Hematopoietic multipotent progenitor cell (in vitro differentiated cells): ENCODE results near the gene RPS15. TPM values are rescaled to one million over a fixed set of nuclear protein-coding genes. Genes with fewer than 3 reads are reported as not detected.
"Not testable (repeated sequence)": the region's sequence is repeated elsewhere in the genome, so short reads cannot be mapped to it uniquely, and the experiment has no call there.

Source experiments
- DNase-seq, 3 donors: peaks; one replicate each; pipeline ENCODE4 v3.0.0-alpha.2; 2011 to 2015; ENCODE audit warnings: low read depth in 2 of 3, low spot score in 2 of 3
- total RNA-seq: library from RNA; depleted of rRNA; stranded (reverse); fragments of >200 nt; gene quantifications from one replicate; pipeline ENCODE4 v1.2.3, GENCODE V29; 2012

Gene RPS15
- total RNA-seq, 1 donor, result 2,062 TPM

DNA sequence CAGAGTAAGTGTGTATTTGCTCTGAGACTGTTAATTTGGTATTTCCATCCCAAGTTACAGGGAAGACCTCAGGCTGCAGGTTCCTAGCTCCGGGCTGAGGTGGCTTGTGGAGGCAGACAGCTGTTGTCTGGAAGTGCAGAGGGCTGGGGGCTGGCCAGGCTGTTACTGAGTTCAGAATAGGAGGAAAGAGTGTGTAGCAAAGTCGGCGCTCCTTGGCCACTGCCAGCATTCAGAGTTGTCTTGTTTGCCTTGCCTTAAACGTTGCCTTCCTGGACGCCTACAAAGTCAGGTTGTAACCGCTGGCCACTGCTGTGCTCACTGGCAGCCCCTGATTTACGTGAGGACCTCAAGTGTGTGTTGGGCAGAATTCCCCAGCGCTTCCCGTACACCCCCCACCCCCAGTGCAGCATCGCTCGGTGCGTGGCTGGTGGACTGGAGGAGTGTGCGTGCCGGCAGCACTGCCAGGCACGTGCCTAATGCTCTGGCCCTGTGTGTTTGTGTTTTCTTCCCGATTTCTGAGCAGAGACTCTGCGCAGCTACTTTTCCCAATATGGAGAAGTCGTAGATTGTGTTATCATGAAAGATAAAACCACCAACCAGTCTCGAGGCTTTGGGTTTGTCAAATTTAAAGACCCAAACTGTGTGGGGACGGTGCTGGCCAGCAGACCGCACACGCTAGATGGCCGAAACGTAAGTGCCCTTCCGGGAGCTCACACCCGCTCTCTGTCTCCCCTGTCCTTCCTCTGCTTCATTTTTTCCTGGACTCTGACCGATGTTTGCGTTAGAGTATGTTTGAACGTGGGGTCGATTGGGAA, 20.3 kb upstream of the RPS15 start:
- no peak for DNase-seq

DNA sequence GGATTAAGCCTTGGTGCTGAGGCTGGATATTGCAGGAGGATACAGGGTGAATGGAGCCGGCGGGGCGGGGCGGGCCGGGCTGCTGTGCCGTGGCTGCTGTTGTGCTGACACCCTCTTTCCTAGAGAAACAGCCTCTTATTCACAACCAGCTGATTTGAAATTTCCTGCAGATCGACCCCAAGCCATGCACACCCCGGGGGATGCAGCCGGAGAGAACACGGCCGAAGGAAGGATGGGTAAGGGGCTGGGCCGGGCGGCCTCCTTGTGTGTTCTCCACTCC, 19.8 kb upstream of the RPS15 start:
- DNase-seq, result no peak

DNA sequence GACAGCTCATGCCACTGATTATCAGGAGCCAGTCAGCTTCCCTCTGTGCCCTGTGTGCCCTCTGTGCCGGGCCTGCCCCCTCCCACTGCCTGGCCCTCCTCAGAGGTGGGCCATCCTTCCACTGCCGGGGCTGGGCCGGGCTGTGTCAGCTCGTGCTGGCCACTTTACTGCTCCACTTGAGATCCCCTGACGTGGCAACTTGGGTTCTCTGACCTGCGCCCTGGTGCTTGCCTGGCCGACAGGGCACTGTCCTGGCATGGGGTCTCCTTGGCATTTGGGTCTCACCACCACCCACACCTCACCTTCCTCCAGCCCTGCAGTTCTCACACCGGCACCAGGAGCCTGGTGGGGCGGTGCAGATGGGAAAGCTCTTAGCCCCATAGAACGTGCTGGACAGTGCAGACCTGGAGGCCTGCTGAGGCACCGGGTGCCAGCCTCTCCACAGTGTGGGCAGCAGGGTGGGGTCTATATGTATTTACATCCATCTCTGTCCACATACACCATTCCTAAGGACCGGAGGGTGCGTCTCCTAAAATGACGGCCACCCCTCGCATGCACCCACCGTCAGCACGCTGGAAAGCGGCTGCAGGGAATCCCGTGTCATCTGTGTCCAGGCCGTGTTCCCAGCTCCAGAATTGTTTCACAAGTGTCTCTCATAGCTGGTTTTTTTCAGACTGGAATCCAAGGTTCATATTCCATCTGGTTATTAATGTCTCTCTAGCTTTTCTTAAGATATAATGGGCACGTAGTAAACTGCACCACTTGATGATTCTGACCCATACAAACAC, 19.1 kb upstream of the RPS15 start:
- DNase-seq, result no peak

DNA sequence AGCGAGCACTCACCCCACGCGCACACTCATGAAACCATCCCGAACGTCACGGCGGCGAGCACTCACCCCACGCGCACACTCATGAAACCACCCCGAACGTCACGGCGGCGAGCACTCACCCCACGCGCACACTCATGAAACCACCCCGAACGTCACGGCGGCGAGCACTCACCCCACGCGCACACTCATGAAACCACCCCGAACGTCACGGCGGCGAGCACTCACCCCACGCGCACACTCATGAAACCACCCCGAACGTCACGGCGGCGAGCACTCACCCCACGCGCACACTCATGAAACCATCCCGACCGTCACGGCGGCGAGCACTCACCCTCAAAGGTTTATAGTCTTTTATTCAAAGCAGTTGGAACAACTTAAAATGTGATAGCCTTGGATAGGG, 18.1 kb upstream of the RPS15 start:
- DNase-seq, result not testable (repeated sequence)

DNA sequence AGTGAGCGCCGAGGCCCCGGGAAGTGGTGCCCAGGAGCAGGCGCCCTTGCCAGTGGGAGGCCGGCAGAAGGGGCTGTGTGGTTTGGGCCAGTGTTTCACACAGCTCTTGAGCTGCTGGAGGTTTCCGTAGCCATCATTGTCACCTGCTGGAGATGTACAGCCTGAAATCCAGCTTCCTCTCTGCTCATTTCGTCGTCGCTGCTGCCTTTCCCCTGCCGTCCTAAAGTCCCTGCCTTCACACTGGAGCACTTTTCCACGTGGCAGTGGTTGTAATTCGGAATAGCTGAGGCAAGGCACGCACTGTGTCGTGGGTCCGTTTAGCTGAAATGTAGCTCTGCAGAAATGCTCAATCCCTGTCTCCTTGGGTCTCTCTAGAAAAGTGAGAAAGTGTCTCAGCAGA, 17.6 kb upstream of the RPS15 start:
- no peak for DNase-seq

DNA sequence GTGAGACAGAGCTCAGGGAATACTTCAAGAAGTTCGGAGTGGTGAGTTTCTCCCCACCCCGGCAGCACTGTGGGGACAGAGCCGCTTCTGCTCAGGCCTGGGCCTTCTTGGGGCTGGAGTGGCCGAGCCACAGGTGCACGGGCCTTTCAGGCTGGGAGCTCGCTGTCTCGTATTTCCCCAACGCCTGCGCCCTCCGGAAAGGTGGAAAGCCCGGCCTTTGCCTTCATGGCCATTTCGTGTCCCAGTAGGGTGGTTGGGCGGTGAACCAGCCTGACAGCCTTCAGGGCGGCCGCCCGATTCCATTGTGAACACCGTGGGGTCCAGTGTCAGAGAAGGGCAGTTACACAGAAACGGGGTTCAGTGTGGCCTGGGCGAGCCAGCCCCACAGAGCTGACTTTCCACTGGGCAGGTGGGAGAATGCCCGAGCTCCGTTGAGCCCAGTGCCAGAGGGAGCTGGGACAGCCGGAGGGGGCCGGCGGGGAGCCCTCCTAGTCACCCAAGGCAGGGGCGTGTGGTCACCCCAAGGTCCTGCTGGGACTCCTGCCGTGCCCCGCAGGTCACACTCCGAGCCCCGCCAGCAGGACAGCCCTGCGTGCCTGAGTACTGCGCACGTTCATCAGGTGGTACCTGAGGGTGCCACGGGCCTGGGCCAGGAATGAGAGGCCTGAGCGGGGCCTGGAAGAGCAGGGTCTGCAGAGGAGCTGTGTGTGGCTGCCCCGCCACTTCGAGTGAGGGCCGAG, 16.8 kb upstream of the RPS15 start:
- no peak for DNase-seq

DNA sequence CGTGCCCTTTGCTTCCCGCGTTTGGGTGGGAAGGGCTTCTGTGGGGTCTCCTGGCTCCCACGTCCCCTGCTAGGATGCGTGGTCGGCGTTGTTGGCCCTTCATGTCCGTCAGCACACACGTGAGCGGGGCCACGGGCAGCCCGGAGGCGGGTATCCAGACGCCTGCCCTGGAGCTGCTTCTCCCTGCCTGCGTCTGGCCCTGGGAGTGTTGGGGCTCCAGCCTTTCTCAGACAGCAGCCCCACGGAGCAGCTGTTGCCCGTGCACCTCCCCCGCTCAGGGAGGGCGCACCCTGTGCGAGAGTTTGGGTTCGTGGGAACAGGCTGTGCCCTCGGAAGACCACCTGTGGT, 16.3 kb upstream of the RPS15 start:
- DNase-seq, result no peak

DNA sequence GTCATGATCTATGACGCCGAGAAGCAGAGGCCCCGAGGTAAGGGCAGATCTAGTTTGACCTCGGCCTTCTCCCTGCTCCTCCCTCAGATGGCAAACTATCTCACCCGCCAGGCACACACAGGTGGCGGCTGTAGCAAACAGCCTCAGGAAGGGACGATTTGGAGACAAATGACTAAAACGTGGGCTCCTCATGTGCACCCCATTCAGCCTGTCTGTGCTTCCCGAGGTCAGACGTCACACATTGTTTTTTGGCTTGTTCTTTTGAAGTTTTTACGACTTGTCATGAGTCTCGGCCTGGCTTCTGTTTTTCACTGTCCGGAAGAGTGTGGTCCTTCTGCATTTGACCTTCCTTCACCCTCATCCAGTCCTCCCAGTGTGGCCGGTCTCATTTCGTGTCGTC, 15.8 kb upstream of the RPS15 start:
- DNase-seq, result no peak

DNA sequence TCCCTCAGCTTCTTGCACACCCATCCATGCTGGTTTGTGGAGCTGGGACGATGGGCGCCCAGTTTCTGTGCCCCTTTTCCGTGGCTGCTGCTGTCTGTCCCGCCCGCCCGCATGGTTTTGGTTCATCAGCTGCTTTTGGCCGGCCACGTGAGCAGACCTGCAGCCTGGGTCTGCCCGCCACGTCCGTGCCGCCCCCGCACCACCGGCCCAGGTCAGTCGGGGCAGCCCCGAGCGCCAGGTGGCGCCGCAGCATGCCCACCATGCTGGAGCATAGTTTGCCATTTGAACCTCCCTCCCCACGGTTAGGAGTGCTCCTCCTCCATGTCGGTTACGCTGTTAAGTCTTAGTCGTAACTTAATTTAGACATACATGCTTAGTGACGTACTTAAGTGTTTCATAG, 15.3 kb upstream of the RPS15 start:
- DNase-seq, result no peak

DNA sequence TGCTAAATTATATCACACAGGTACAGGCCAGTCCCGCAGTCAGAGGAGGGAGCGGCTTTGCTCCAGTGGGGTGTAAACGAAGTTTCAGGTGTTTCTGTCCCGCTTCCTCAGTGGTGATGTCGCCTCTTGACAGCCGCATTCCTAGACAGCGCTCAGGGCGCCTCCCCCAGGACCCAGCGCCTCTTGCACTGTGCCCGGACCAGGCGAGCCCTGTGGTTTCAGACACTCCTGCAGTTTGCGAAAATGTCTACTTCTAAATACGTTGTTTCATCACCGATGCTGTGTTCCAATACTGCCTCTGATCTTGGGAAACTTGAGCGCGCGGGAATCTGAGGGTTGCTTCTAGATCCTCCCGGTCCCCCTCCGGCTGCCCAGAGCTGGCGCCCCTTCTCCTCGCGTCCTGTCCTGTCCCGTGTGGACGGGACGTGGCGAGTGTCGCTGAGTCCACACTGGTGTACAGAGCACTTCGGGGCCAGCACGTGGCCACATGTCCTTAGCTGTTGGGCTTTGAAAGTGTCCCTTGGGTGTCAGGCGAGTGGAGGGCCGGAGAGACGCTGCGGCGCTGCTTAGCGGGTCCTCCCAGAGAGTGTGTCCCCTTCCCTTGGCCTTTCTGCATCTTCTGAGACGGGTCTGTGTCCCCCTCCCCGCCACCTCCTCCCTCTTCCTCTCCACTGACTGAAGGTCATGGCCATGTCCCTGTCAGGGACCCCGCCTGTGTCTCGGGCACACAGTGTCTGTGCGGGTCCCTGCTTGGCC, 14.6 kb upstream of the RPS15 start:
- no peak for DNase-seq

DNA sequence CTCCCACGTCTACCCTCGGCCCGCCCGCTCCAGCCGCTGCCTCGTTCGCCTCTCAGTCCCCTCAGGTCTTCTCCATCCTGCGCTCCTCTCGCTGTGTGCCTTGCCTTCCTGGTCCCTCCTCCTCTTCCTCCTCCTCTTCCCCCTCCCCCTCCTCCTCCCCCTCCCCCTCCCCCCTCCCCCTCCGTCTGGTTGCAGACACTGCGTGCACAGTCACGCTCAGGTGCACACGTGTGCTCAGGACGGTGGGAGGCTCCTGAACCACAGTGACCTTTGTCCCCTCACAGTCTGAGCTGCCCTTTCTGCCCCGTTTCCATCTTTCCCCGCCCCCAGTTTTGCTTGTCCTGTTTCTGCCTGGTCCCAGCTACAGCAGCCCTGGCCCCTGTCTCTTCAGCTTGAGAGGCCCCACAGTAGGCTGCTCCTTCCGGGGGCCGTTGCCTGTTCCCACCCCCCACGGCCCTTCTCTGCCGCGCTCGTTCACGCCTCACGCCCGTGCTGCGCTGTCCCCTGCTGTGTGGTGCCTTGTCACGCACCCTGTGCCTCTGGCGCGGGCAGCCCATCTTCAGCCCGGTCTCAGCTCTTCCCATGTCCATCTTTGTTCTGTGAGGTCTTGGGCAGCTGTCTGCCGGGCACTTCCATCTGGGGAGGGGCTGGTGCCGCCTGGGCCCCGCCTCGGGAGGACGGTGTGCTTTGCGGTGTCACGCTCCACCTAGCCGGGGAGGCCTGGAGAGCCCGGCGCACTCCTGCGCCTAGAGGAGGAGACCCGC, 13.8 kb upstream of the RPS15 start:
- DNase-seq, result no peak

DNA sequence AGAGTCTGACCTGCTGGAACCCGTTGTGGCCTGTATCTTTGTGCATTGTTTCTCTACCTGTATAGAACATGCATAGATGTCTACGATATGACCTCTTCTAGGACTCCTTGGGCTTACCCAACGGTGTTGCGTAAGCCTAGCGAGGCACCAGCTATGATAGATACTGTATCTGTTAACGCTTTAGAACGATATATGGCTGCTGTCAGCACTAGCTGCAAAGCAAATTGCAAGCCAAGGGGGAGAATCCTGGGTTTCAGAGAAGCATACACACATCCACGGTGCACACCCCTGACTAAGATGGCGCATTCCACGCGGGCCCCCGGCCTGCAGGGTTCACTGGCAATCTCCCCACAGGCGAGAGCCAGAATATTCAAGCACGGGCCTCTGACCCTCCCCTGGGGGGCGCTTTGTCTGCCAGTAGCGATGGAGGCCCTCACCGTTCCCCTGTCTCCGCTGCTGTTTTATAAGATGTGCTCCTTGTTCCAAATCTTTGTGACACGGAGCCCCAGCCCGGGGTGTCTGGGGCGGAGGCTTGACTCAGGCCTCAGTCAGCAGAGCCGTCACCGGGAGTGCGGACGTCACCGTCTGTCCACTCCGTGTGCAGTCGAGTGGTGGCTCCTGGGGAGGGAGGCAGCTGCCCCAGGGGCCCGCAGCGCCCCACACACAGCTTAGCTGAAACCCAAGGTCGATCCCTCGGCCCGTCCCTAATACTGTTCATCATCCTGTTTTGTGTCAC, 12.9 kb upstream of the RPS15 start:
- no peak for DNase-seq

DNA sequence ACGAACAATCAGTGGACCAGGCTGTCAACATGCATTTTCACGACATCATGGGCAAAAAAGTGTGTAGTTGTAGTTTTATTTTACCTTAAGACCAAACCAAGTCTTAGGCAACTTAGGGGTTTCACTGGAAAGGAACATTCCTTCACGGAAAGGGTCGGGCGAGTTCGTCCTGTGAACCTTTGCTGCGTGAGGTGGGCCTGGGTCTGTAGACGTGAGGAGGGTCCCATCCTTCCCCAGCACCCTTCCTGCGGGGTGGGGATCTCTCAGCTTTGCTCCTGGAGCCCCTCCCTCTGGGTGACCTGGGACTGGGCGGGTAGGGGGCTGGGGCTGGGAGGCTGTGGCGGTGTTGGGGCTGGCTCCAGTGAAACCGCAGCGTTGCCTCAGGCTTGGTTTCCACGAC, 12.3 kb upstream of the RPS15 start:
- DNase-seq, result no peak

DNA sequence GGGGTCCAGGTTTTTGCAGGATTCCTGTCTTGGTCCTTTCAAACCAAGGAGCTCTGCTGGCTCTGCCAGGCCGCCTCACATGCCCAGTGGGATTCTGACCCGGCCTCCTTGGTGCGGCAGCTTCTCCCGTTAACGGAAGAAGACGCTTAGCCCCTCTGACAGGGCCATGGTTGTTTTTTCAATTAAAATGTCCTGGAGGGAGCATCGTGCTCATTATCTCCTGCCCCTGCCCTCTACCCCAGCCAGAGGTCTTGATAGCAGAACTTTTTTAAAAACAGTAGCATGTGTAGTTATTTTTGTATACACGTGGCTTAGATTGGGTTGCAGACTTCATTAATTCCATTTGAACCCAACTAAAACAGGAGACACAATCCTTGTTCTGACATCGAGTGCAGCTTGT, 11.5 kb upstream of the RPS15 start:
- no peak for DNase-seq

DNA sequence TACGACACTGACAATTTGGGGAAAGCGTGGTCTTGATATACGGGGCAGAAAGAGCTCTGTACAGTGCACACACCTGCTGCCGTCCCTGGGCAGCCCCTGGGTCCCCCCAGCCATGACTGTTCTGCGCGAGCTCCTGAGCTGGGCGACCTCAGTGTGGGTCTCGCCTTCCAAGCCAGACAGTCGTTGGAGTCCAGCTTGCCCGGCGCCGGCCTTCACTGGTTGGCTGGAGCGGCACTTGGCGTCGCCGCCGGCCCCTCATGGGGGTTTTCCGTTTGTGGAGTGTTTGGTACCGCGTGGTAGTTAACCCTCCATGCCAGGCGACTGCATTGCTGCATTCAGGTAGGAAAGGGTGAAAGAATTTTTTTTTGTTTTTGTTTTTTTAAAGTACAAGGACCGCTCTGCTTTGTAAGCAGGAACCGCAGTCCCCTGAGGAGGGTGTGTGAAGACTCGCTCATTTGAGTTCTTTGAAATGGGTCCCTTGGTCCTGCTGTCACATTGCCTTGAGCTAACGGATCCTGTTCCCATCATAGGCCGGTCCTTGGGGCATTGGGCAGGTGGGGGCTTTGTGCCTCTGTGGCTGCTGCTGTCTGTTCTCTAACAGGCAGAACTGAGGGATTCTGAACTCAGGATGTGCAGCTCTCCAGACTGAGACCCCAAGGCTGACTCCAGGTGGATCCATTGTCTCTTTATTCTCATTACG, 10.8 kb upstream of the RPS15 start:
- no peak for DNase-seq

DNA sequence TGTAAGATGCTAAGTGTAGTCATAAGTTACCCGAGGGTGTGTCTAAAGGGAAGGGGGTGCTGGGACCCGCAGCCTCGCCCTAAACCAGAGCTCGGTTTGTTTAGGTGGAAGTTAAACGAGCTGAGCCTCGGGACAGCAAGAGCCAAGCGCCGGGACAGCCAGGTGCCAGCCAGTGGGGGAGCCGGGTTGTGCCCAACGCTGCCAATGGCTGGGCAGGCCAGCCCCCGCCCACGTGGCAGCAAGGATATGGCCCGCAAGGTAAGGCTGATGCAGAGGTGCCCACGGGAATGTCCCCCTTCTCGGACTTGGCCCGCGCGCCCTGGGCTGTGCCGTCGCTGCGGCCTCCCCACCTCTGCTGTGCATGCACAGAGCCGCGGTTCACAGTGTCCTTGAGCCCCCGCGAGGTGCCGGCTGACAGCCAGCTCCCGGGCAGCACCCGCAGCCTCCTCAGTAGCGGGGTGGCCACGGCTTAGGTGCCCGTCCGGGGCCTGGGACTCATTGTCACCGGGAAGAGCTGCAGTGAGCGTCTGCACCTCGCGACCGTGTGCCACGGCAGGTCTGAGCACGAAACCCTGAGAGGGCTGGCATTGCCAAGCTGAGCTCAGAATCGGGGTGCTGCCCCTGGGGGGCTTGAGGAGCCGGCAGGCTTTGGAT, 9.3 kb upstream of the RPS15 start:
- DNase-seq, result no peak

DNA sequence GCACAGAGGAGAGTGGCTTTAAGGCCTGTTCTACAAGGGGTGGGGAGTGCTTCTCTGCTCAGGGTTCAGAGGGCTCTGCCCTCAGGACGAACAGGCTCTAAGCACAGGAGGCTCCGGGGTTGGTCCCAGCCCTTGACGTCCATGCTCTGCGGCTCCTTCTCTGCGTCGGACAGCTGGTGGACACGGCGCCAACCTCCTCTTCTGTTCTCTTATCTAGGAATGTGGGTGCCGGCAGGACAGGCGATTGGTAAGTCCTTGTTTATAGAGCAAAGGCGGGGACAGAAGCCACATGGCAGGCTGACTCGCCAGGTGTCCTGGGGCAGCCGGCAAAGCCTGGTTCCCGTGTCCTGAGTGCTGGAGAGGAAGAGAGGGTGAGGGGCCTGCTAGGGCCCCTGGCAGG, 8.4 kb upstream of the RPS15 start:
- DNase-seq, result no peak

DNA sequence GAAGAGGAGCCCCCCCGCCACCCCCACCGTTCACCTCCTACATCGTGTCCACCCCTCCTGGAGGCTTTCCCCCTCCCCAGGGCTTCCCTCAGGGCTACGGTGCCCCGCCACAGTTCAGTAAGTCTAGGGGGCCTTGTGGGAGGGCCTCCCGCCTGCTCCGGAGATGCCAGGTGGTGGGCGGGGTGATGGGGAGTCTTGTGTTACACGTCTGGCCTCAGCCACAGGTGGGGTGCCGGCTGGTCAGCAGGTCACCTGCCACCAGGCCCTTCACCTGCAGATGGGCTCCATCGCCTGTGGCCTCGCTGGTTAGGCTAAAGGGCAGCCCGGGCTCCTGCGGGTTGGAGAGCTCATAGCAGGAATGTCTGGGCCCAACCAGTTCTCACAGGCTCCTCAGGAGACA, 8.0 kb upstream of the RPS15 start:
- no peak for DNase-seq
